GM12878 (cell line): ENCODE data around the gene GRIK4. TPM values are rescaled to one million over a fixed set of nuclear protein-coding genes. Genes with fewer than 3 reads are reported as not detected.

ENCODE experiments used
- CBX5 ChIP-seq: sonication (generic); IDR thresholded peaks from 2 replicates; pipeline ENCODE4 v1.6.1; 2016; ENCODE audit warnings: low read depth, moderate library complexity, mild to moderate bottlenecking, inconsistent platforms
- ETV6 ChIP-seq, 2 experiments: fragments of 450-650 bp in 1 of 2; IDR thresholded peaks in 1 of 2; conservative IDR thresholded peaks in 1 of 2; 2 replicates each; pipeline ENCODE4 v1.6.1; 2014; ENCODE audit warnings: antibody characterized with exemption in 1 of 2, borderline replicate concordance in 1 of 2, low read depth in 1 of 2, mild to moderate bottlenecking in 1 of 2, moderate library complexity in 1 of 2
- HDAC6 ChIP-seq: fragments of 200-600 bp; sonication (generic); IDR thresholded peaks from one replicate; pipeline ENCODE4 v1.8.0; 2017; ENCODE audit warnings: antibody characterized with exemption; ENCODE audit not compliant: unreplicated experiment
- RUNX3 ChIP-seq: IDR thresholded peaks from 2 replicates; pipeline ENCODE4 v1.6.1; 2012; ENCODE audit warnings: low read length, inconsistent platforms
- SUZ12 ChIP-seq: fragments of 200-600 bp; sonication (generic); IDR thresholded peaks from one replicate; pipeline ENCODE4 v1.6.1; 2018; ENCODE audit warnings: antibody characterized with exemption, mild to moderate bottlenecking; ENCODE audit not compliant: unreplicated experiment
- polyA plus RNA-seq, 11 experiments: library from polyadenylated mRNA; depleted of rRNA in 4 of 11; unstranded in 6 of 11; stranded (reverse) in 5 of 11; fragments of >200 nt; fragmentation: Nextera tagmentation in 4 of 11; fragmentation: Illumina TruSeq in 1 of 11; extraction: Ambion mirVana in 4 of 11; extraction: Trizol in 1 of 11; gene quantifications; 1 replicate in 1 of 11; 2 replicates in 10 of 11; pipeline versions ENCODE4 v1.2.1 to v1.2.3, GENCODE V29; 2011 to 2016; ENCODE audit warnings: inconsistent platforms in 2 of 11, missing spikeins in 2 of 11, low read depth in 1 of 11
- total RNA-seq, 4 experiments: library from RNA; depleted of rRNA in 3 of 4; stranded (reverse); fragments of >200 nt in 3 of 4; fragmentation: Illumina TruSeq in 1 of 4; extraction: Trizol in 1 of 4; gene quantifications; 2 replicates each; pipeline versions ENCODE4 v1.2.1 to v1.2.3, GENCODE V29; 2013 to 2021
- TF ChIP-seq, protein P1 (sequence below): fragments of 450-650 bp; IDR thresholded peaks from 2 replicates; pipeline ENCODE4 v1.6.1; 2017; ENCODE audit warnings: mild to moderate bottlenecking, moderate library complexity
- TF ChIP-seq, protein P2 (sequence below): fragments of 150-350 bp; IDR thresholded peaks from 2 replicates; pipeline ENCODE4 v1.6.1; 2016; ENCODE audit warnings: low read depth, low read length
- TF ChIP-seq, protein P3 (sequence below): IDR thresholded peaks from 2 replicates; pipeline ENCODE4 v1.6.1; 2011; ENCODE audit warnings: low read depth, mild to moderate bottlenecking, low read length, moderate library complexity, borderline replicate concordance; ENCODE audit errors: extremely low read depth

GRIK4 gene
- total and polyA plus RNA-seq, 10 of the 15 experiments (the other 5 are each of a cell fraction or from before 2014, with no cell fraction given), result 0.33 to 3.6 (median 0.72) TPM

DNA sequence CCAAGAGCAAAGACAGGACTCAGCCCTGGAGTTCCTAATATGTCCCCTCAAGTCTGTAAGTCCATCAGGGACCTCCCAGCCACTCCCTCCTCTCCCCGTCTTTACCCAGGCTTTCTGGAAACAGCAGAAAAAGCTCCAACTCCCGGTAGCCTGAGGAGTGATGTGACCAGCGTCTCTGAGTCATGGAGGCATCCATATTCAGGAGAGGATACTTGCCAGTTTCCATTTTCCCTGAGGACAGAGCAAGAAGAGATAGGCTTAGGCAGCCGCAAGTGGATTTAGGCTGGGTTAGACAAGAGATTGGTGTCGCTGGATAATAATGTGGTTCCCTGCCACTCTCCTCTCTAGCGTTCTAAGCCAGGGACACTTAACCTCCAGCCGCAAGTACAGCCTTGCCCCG lies 206.6 kb downstream of the GRIK4 start (continued):
- TF ChIP-seq, protein P1, sequence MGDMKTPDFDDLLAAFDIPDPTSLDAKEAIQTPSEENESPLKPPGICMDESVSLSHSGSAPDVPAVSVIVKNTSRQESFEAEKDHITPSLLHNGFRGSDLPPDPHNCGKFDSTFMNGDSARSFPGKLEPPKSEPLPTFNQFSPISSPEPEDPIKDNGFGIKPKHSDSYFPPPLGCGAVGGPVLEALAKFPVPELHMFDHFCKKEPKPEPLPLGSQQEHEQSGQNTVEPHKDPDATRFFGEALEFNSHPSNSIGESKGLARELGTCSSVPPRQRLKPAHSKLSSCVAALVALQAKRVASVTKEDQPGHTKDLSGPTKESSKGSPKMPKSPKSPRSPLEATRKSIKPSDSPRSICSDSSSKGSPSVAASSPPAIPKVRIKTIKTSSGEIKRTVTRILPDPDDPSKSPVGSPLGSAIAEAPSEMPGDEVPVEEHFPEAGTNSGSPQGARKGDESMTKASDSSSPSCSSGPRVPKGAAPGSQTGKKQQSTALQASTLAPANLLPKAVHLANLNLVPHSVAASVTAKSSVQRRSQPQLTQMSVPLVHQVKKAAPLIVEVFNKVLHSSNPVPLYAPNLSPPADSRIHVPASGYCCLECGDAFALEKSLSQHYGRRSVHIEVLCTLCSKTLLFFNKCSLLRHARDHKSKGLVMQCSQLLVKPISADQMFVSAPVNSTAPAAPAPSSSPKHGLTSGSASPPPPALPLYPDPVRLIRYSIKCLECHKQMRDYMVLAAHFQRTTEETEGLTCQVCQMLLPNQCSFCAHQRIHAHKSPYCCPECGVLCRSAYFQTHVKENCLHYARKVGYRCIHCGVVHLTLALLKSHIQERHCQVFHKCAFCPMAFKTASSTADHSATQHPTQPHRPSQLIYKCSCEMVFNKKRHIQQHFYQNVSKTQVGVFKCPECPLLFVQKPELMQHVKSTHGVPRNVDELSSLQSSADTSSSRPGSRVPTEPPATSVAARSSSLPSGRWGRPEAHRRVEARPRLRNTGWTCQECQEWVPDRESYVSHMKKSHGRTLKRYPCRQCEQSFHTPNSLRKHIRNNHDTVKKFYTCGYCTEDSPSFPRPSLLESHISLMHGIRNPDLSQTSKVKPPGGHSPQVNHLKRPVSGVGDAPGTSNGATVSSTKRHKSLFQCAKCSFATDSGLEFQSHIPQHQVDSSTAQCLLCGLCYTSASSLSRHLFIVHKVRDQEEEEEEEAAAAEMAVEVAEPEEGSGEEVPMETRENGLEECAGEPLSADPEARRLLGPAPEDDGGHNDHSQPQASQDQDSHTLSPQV, result no peak
- no peak for TF ChIP-seq SUZ12
- TF ChIP-seq, protein P2, sequence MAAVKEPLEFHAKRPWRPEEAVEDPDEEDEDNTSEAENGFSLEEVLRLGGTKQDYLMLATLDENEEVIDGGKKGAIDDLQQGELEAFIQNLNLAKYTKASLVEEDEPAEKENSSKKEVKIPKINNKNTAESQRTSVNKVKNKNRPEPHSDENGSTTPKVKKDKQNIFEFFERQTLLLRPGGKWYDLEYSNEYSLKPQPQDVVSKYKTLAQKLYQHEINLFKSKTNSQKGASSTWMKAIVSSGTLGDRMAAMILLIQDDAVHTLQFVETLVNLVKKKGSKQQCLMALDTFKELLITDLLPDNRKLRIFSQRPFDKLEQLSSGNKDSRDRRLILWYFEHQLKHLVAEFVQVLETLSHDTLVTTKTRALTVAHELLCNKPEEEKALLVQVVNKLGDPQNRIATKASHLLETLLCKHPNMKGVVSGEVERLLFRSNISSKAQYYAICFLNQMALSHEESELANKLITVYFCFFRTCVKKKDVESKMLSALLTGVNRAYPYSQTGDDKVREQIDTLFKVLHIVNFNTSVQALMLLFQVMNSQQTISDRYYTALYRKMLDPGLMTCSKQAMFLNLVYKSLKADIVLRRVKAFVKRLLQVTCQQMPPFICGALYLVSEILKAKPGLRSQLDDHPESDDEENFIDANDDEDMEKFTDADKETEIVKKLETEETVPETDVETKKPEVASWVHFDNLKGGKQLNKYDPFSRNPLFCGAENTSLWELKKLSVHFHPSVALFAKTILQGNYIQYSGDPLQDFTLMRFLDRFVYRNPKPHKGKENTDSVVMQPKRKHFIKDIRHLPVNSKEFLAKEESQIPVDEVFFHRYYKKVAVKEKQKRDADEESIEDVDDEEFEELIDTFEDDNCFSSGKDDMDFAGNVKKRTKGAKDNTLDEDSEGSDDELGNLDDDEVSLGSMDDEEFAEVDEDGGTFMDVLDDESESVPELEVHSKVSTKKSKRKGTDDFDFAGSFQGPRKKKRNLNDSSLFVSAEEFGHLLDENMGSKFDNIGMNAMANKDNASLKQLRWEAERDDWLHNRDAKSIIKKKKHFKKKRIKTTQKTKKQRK, result no peak
- TF ChIP-seq HDAC6, result no peak
- TF ChIP-seq, protein P3, sequence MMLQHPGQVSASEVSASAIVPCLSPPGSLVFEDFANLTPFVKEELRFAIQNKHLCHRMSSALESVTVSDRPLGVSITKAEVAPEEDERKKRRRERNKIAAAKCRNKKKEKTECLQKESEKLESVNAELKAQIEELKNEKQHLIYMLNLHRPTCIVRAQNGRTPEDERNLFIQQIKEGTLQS, result no peak
- no peak for TF ChIP-seq RUNX3
- TF ChIP-seq CBX5, result no peak
- no peak for TF ChIP-seq ETV6 (conservative IDR thresholded peaks at IDR 0.05 in 1 of 2, IDR thresholded peaks at IDR 0.05 in 1 of 2; ENCODE audit: borderline replicate concordance in 1 of 2, low read depth in 1 of 2)
- TF ChIP-seq, all 136 proteins: peak for 0
